Osteoblast (primary cell): Measurements from ENCODE around the gene G6PC3. TPM values are rescaled to one million over a fixed set of nuclear protein-coding genes. Genes with fewer than 3 reads are reported as not detected.

ENCODE experiments used
- DNase-seq: peaks from one replicate; pipeline ENCODE4 v3.0.0; 2011; ENCODE audit warnings: low spot score, mixed read lengths; ENCODE audit not compliant: insufficient read length; ENCODE audit errors: missing footprints
- H2AFZ ChIP-seq: 2 replicates; pipeline ENCODE4 v1.6.0; 2011; ENCODE audit warnings: mild to moderate bottlenecking, low read length
- H3K27ac ChIP-seq: 2 replicates; pipeline ENCODE4 v1.5.1; 2011; ENCODE audit warnings: mild to moderate bottlenecking, low read depth, low read length, moderate library complexity
- H3K27me3 ChIP-seq: 2 replicates; pipeline ENCODE4 v1.6.0; 2012; ENCODE audit warnings: mild to moderate bottlenecking, control low read depth, inconsistent platforms, low read length, moderate library complexity; ENCODE audit not compliant: insufficient read depth
- H3K36me3 ChIP-seq: 2 replicates; pipeline ENCODE4 v1.5.1; 2011; ENCODE audit warnings: mild to moderate bottlenecking, low read length, control low read depth, moderate library complexity; ENCODE audit not compliant: insufficient read depth
- H3K4me1 ChIP-seq: 2 replicates; pipeline ENCODE4 v1.5.1; 2011; ENCODE audit warnings: mild to moderate bottlenecking, low read length, control low read depth, moderate library complexity; ENCODE audit not compliant: insufficient read depth
- H3K4me2 ChIP-seq: 2 replicates; pipeline ENCODE4 v1.6.0; 2011; ENCODE audit warnings: mild to moderate bottlenecking, low read length; ENCODE audit not compliant: insufficient read depth
- H3K4me3 ChIP-seq: fragments of 200-600 bp; sonication (generic); 3 replicates; pipeline ENCODE4 v1.5.1; 2012; ENCODE audit warnings: mild to moderate bottlenecking, low read length, inconsistent platforms; ENCODE audit not compliant: insufficient read depth
- H3K79me2 ChIP-seq: 2 replicates; pipeline ENCODE4 v1.6.0; 2012; ENCODE audit warnings: mild to moderate bottlenecking, low read length, control low read depth, inconsistent platforms; ENCODE audit not compliant: insufficient read depth
- H3K9me3 ChIP-seq: 2 replicates; pipeline ENCODE4 v1.5.1; 2011; ENCODE audit warnings: low read depth, low read length, control low read depth
- H4K20me1 ChIP-seq: 2 replicates; pipeline ENCODE4 v1.6.0; 2012; ENCODE audit warnings: mild to moderate bottlenecking, low read length, control low read depth; ENCODE audit not compliant: insufficient read depth
- total RNA-seq: library from RNA; depleted of rRNA; stranded (reverse); fragments of >200 nt; gene quantifications from 2 replicates; pipeline ENCODE4 v1.2.3, GENCODE V29; 2012
- TF ChIP-seq, protein P1 (sequence below): IDR thresholded peaks from 2 replicates; pipeline ENCODE4 v1.5.1; 2011; ENCODE audit warnings: mild to moderate bottlenecking, low read depth, low read length, moderate library complexity; ENCODE audit errors: extremely low read depth

Gene G6PC3
- total RNA-seq, 1 donor = 23.5 TPM

DNA sequence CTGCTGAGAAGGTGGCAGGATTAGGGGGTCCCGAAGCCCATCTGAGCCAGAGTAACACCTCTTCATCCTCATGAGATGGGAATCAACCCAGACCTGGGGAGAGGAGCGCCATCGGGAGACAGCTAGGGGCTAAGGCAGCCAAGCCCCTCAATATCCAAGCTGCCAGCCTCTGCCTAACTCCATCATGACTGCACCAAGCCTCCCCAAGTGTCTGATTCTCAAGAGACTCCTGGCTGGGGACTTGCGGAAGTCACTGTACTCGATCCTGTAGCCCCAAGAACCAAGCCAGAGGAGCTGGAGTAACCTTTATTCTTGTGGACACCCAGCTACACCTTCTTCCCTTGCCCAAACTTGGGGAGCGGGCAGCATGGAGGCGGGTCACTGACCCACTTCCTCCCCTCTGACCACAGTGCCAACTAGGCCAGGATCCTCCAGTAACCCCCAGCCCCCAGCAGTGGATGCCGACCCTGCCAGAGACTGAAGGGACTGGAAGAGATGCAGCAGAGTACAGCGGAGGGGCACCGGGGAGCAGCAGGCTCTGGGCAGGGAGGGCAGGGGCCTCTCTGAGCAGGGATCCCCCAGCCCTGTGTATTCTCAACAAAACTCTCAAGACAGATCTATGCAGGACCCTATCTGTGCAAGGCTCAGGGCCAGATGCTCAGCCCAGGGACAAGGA is 39.6 kb downstream of the G6PC3 start:
- H4K20me1 ChIP-seq = peaks cover 33% of the 10 kb centered on the region
- TF ChIP-seq, protein P1, sequence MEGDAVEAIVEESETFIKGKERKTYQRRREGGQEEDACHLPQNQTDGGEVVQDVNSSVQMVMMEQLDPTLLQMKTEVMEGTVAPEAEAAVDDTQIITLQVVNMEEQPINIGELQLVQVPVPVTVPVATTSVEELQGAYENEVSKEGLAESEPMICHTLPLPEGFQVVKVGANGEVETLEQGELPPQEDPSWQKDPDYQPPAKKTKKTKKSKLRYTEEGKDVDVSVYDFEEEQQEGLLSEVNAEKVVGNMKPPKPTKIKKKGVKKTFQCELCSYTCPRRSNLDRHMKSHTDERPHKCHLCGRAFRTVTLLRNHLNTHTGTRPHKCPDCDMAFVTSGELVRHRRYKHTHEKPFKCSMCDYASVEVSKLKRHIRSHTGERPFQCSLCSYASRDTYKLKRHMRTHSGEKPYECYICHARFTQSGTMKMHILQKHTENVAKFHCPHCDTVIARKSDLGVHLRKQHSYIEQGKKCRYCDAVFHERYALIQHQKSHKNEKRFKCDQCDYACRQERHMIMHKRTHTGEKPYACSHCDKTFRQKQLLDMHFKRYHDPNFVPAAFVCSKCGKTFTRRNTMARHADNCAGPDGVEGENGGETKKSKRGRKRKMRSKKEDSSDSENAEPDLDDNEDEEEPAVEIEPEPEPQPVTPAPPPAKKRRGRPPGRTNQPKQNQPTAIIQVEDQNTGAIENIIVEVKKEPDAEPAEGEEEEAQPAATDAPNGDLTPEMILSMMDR = no peak
- no peaks in the 10 kb centered on the region for H3K9me3 ChIP-seq
- peak overlapping the region; percentile 95 for H3K27ac ChIP-seq
- H3K79me2 ChIP-seq = peaks cover 55% of the 10 kb centered on the region
- H3K36me3 ChIP-seq = no peaks in the 10 kb centered on the region
- H3K4me3 ChIP-seq = peak overlapping the region; percentile 71
- peak overlapping the region; percentile 87 for H3K4me2 ChIP-seq
- H3K4me1 ChIP-seq = peaks cover 39% of the 10 kb centered on the region
- DNase-seq = peak; percentile 77
- no peaks in the 10 kb centered on the region for H3K27me3 ChIP-seq
- H2AFZ ChIP-seq = no peak overlapping the region

DNA sequence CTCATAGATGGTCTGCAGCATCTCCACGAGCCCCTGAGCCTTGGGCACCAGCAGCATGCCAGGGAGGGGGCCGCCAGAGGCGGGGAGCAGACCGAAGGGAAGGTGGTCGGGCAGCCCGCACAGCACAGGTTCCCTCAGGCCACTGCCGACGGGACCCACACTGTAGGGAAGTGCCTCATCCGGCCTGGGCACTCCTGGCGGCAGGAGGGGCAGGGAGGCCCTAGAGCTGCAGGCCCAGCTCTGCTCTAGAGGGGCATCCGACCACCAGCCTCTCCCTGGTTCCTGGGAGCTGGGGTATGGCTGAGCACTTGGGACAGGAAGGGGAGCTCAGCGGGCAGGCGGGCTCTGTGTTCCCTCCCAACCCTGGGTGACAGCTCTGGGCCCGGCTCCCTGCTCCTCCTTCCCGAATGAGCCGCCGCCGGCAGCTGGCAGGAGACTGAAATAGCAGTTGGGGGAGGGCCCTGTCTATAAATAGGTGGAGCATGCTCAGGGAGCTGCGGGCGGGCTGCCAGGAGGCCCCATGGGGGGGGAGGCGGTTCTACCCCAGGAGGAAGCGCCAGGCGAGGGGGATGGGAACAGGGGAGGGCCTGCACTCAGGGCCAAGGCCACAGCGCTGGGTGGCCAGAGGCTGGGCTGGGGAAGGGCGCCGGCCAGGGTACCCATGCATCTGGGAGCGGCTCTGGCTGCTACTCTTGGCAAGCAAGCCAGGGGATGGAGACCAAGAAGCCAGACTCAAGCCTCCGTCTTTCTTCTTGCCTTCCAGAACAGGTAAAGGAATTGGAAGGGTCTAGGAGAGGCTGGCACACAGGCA is 40.5 kb downstream of the G6PC3 start:
- peak; percentile 98 for DNase-seq
- Histone ChIP-seq H3K79me2 (peaks cover 47% of the 10 kb centered on the region), H3K4me3 (peak overlapping the region; percentile 71), H3K27ac (peak overlapping the region; percentile 95), H3K4me2 (peak overlapping the region; percentile 87), H4K20me1 (peaks cover 28% of the 10 kb centered on the region), H3K27me3 (no peaks in the 10 kb centered on the region), H3K4me1 (peaks cover 39% of the 10 kb centered on the region), H2AFZ (peak overlapping the region; percentile 45), H3K36me3 (no peaks in the 10 kb centered on the region), H3K9me3 (no peaks in the 10 kb centered on the region)
- TF ChIP-seq, protein P1 = no peak

DNA sequence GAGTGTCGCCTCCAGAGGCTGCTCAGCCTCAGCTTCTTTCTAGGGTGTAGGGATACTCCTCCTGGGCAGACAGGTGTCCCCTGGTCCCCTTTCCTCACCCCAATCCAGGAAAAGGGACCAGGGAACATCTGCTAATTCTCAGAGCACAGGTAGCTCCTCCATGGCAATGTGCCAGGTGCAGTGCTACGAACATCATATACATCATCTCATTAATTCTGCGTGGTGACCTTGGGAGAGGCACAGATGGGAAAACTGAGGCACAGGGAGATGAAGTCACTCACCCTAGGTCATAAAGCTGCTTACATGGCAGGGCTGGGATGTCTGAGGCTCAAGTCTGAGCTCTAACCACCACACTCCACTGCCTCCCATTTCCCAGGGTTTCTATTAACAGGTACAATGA is 41.2 kb downstream of the G6PC3 start:
- peaks cover 31% of the 10 kb centered on the region for H4K20me1 ChIP-seq
- H3K4me3 ChIP-seq = no peak overlapping the region
- H3K36me3 ChIP-seq = no peaks in the 10 kb centered on the region
- no peaks in the 10 kb centered on the region for H3K9me3 ChIP-seq
- H3K4me1 ChIP-seq = peaks cover 39% of the 10 kb centered on the region
- no peak overlapping the region for H3K27ac ChIP-seq
- H3K79me2 ChIP-seq = peaks cover 41% of the 10 kb centered on the region
- DNase-seq = no peak
- no peak overlapping the region for H3K4me2 ChIP-seq
- no peak overlapping the region for H2AFZ ChIP-seq
- TF ChIP-seq, protein P1 = no peak
- no peaks in the 10 kb centered on the region for H3K27me3 ChIP-seq
